ENCODE data around the gene EPHB1.

GRCh38 chr3:134991003-134991402 lies 195.9 kb downstream of the EPHB1 start:
- TF ChIP-seq, protein P1, sequence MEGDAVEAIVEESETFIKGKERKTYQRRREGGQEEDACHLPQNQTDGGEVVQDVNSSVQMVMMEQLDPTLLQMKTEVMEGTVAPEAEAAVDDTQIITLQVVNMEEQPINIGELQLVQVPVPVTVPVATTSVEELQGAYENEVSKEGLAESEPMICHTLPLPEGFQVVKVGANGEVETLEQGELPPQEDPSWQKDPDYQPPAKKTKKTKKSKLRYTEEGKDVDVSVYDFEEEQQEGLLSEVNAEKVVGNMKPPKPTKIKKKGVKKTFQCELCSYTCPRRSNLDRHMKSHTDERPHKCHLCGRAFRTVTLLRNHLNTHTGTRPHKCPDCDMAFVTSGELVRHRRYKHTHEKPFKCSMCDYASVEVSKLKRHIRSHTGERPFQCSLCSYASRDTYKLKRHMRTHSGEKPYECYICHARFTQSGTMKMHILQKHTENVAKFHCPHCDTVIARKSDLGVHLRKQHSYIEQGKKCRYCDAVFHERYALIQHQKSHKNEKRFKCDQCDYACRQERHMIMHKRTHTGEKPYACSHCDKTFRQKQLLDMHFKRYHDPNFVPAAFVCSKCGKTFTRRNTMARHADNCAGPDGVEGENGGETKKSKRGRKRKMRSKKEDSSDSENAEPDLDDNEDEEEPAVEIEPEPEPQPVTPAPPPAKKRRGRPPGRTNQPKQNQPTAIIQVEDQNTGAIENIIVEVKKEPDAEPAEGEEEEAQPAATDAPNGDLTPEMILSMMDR (conservative IDR thresholded peaks at IDR 0.05 in 1 of 2, IDR thresholded peaks at IDR 0.05 in 1 of 2; ENCODE audit: extremely low read depth in 1 of 2, insufficient read depth in 1 of 2, low read depth in 1 of 2, low read length in 2 of 2), result no peak
- no peak for TF ChIP-seq EZH2 (IDR thresholded peaks at IDR 0.05; ENCODE audit: borderline replicate concordance, low read length)

All from mammary epithelial cell (primary cell).